Activated naive CD8-positive, alpha-beta T cell treated with anti-CD3 and anti-CD28 coated beads, Interleukin-2, amount 50 U/mL, for 24 hours (primary cell): ENCODE results near the gene EFHD2.
A peak's percentile ranks its signal among the peaks of the same experiment; 100 is the strongest.

Experiments
- ATAC-seq: fragments of 150-1000 bp; cut with Tn5 transposase; one replicate; pipeline ENCODE4 v1.10.0; 2021
- DNase-seq: peaks from one replicate; pipeline ENCODE4 v3.0.0; 2021
- H3K27ac Mint-ChIP-seq: one replicate; pipeline ENCODE4 v1.8.0; 2021; ENCODE audit warnings: mild to moderate bottlenecking, mixed read lengths
- H3K27me3 Mint-ChIP-seq: one replicate; pipeline ENCODE4 v1.8.0; 2021; ENCODE audit warnings: mixed read lengths
- H3K36me3 Mint-ChIP-seq: one replicate; pipeline ENCODE4 v1.8.0; 2021; ENCODE audit warnings: low read depth, mixed read lengths
- H3K4me1 Mint-ChIP-seq: one replicate; pipeline ENCODE4 v1.8.0; 2021; ENCODE audit warnings: mixed read lengths
- H3K4me3 Mint-ChIP-seq: one replicate; pipeline ENCODE4 v1.8.0; 2021; ENCODE audit warnings: mild to moderate bottlenecking, moderate library complexity, mixed read lengths
- H3K9me3 Mint-ChIP-seq: one replicate; pipeline ENCODE4 v1.8.0; 2021; ENCODE audit warnings: mixed read lengths

EFHD2 gene

DNA sequence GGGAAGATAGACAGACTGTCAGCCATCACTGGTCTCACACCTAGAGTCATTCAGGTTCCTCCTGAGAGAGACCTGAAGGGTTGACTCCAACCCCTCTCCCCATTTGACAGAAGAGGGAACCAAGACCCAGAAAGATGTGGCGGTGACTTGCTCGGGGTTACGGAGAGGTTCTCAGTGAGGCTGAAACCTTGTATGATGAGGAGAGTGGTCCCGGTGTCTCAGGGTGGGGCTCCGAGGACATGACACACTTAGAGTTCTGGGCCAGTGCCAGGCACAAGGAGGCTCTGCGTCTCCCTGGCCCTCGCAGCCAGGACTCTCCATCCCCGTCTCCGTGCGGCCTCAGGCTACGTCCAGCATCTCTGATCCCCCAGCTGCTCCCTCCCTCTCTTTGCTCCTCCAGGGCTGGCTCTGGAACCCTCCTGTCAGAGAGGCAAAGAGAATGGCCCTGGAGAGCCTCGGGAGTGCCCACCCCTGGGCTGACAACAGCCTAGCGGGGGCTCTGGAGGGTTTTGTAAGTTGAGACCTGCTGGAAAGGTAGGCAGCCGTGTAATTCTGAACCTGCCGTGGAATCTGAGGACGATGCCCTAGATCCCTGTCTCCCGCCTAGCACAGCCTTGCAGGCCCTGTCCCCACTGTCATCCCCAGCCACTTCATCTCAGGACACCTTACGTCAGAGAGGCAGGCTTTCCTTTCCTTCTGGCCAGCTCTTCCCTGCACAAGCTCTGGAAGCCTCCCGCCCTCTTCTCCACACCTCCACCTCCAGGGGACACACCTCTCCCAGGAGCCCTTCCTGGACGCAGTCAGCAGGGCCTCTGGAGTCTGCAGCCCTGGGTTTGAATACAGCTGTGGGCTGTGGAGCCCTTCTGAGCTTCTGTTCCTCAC, 4.1 kb downstream of the EFHD2 start:
- Mint-ChIP-seq H3K36me3 (peaks cover 23% of the 10 kb centered on the region), H3K27me3 (no peaks in the 10 kb centered on the region), H3K4me1 (peaks cover 68% of the 10 kb centered on the region), H3K9me3 (no peaks in the 10 kb centered on the region), H3K4me3 (no peak overlapping the region), H3K27ac (no peak overlapping the region)
- DNase-seq (no peak), ATAC-seq (no peak)

DNA sequence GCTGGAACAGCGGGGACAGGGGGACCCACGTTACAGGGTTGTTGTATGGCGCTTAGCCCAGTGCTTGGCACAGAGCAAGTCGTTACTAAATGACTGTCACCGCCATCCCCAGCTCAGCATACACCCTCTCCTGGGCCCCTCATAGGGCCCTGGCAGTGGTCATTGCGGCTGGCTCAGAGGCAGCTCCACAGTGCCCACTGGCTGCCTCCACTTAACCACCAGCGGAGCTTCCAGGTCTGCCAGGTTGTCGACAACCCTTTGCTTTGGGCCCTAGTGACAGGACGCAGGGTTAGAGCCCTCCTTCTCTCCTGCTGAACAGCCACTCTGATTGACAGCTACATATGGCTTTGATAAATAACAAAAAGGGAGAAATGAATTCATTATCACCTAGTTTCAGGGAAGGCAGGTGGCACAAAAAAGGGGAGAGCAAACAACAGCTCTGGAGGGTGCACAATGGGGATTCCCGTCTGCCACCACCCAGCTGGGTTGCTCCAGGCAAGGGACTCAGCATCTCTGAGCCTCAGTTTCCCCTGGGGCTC, 4.8 kb downstream of the EFHD2 start:
- Mint-ChIP-seq H3K4me3 (peak overlapping the region; percentile 6), H3K9me3 (no peaks in the 10 kb centered on the region), H3K27me3 (no peaks in the 10 kb centered on the region), H3K4me1 (peaks cover 69% of the 10 kb centered on the region), H3K27ac (no peak overlapping the region), H3K36me3 (peaks cover 23% of the 10 kb centered on the region)
- ATAC-seq (no peak), DNase-seq (no peak)

DNA sequence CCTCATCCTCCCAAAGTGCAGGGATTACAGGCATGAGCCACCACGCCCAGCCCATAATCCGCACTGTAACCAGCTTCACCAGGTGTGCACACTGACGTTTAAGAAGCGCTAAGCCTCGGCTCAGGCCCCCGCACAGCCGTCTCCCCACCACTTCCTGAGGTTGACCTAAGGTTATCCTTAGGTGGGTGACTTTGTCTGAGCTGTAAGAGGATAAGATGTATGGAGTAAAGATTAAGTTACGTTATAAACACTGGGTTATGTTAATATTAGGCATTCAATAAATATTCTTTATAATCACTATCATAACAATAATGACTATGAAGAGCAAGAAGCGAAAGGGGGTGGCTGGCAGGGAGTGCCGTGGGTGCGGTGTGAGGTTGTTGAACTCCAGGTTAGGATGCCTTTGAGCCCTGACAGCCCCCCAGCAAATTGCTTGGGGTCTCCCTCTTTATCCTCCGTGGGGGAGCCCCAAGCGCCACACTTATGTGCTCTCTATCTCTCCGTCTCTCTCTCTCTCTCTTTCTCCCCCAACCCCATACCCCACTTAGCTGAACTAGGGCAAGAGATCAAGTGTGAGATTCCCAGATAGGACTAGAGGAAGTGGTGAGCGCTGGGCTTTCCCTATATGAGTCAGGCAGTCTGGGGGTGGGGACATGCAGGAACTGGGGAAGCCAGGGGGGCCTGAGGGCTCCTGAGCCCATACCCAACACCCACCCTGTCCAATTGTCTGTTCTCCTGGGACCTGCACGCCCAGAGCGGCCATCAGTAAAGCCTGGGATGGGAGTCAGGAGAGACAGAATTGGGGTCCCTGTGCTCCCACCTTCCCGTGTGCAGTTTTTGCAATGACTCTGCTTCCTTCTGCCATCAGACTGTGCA, 7.6 kb downstream of the EFHD2 start:
- peak; percentile 57 for DNase-seq
- peak; percentile 67 for ATAC-seq
- peaks cover 64% of the 10 kb centered on the region for H3K4me1 Mint-ChIP-seq
- no peaks in the 10 kb centered on the region for H3K27me3 Mint-ChIP-seq
- H3K27ac Mint-ChIP-seq, result peak overlapping the region; percentile 80
- peaks cover 20% of the 10 kb centered on the region for H3K36me3 Mint-ChIP-seq
- no peaks in the 10 kb centered on the region for H3K9me3 Mint-ChIP-seq
- H3K4me3 Mint-ChIP-seq, result peak overlapping the region; percentile 61

DNA sequence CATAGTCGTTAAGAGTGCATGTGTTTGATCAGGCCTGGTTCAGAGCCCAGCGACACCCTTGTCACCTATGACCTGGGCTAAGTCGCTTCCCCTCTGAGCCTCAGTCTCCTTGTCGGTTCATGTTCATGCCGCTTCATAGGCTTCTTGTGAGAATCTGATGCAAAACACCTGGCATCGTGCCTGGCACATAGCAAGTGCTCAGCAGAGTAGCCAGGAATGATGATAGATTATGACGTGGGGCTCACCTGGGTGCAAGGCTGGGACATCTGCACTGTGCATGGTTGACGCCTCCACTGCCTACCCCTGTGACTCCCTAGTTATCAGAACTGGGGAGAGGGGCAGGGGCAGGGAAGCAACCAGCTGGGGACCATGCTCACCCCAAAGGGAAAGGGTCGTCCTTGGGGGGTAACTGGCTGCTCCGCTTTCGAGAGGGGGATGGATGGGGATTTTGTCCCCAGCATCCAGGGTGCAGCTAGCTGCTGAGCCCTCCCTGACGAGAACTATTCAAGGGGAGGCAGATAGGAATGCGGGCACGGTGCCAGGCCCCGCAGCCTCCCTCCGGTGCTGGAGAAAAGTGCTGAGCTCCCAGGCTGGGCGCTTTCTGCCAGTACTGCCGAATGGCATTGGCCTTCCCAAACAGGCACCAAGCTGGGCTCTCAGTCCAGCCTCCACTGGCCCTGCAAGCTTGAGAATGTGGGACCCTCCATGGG, 9.3 kb downstream of the EFHD2 start:
- H3K4me1 Mint-ChIP-seq, result peaks cover 52% of the 10 kb centered on the region
- no peaks in the 10 kb centered on the region for H3K9me3 Mint-ChIP-seq
- no peak for ATAC-seq
- peaks cover 17% of the 10 kb centered on the region for H3K36me3 Mint-ChIP-seq
- no peak overlapping the region for H3K4me3 Mint-ChIP-seq
- no peaks in the 10 kb centered on the region for H3K27me3 Mint-ChIP-seq
- no peak for DNase-seq
- no peak overlapping the region for H3K27ac Mint-ChIP-seq

DNA sequence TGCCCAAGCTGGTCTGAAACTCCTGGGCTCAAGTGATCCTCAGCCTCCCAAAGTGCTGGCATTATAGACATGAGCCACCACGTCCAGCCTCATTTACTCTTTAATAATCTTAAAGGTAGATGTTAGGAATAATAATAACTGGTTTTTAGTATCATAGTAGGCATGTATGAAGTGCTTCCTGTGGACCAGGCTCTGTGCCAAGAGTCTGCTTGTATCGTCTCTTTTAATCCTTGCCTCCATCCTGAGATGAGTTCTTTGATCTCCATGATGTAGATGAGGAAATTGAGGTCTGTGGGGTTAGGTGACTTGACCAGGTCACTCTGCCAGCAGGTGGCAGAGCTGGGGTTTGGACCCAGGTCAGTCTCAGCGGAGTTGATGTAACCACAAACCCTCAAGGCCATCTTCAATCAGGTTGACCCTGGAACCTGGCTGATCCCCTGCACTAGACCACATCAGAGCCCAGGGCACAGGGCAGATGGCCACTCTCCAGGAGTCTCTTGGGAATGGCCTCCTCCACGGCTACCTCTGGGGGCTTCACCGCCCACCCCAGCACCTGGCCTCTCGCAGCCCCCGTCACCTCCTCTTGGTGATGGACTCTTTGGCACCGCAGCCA, 11.3 kb downstream of the EFHD2 start:
- no peaks in the 10 kb centered on the region for H3K9me3 Mint-ChIP-seq
- peaks cover 6% of the 10 kb centered on the region for H3K36me3 Mint-ChIP-seq
- no peak for DNase-seq
- H3K4me1 Mint-ChIP-seq, result peaks cover 34% of the 10 kb centered on the region
- no peak overlapping the region for H3K27ac Mint-ChIP-seq
- no peak overlapping the region for H3K4me3 Mint-ChIP-seq
- H3K27me3 Mint-ChIP-seq, result no peaks in the 10 kb centered on the region
- no peak for ATAC-seq

DNA sequence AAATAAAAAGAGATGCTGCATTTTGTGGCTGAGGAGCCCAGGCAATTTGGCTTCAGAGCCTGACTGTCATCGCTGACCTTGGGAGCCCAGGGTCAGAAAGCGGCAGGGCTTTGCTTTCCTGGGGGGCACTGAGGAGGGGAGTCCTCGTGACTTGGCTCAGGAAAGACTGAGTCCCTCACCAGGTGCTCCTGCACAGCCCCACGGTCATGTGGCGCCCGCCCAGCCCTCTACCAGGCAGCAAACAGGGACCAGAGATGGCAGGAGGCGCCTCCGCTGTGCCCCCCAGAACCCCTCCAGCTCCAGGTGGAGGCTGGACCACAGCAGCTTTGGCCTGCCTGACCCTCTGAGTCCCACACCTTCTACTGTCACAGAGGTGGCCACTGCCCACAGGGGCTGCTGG, 13.2 kb downstream of the EFHD2 start:
- ATAC-seq, result no peak
- Mint-ChIP-seq H3K27ac (no peak overlapping the region), H3K27me3 (no peaks in the 10 kb centered on the region), H3K36me3 (peaks cover 2% of the 10 kb centered on the region), H3K4me1 (peaks cover 21% of the 10 kb centered on the region), H3K9me3 (no peaks in the 10 kb centered on the region), H3K4me3 (no peak overlapping the region)
- DNase-seq, result no peak

DNA sequence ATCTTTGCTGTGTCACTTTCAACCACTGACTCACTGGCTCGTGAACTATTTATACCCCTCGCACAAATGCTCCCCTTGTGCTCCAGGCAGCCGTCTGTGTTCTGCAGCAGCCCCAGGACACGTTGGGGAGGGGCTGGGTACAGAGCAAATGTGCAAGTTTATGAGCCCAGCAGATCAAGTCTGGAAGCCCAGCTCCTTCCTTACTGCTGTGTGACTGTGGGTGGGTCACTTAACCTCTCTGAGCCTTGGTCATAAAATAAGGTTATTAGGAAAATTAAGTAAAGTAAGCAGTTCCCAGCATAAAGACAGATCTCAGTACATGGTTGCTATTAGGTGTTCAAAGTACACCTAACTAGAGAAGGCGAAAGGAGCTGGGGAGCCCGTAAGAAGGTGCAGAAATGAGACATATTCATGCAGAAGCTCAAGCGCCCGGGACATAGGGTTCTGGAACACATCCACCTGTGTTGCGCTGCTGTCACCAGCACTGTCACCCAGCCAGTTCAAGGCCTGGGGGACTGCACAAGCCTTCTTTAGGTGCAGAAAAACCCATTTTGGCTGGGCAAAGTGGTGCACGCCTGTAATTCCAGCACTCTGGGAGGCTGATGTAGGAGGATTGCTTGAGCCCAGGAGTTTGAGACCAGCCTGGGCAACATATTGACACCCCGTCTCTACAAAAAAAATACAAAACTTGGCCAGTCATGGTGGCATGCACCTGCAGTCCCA, 13.8 kb downstream of the EFHD2 start:
- Mint-ChIP-seq H3K9me3 (no peaks in the 10 kb centered on the region), H3K27ac (no peak overlapping the region), H3K4me1 (peaks cover 17% of the 10 kb centered on the region), H3K36me3 (peaks cover 2% of the 10 kb centered on the region), H3K27me3 (no peaks in the 10 kb centered on the region), H3K4me3 (no peak overlapping the region)
- no peak for DNase-seq
- no peak for ATAC-seq

DNA sequence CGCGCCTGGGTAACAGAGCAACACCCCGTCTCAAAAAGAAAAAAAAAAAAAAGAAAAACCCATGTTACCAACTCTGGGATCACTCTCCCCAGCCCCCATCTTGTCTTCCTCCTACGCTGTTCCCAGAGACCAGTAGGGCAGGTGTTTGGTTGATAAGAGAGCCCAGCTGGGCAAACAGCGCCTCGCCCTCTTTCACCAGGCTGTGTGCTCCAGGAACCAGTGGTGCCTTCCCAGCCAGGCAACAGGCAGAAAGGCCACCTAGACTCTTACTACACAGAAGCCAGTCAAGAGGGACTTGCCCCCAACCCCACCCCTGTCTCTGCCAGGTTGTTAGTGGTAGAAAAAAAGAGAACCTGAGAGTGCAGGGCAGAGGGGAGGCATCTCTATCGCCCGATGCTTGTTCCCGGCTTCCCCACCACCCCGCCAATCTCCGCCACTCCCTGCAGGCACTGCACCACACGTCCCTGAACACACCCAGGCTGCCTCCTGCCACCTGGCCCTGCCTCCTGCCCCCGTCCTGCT, 14.5 kb downstream of the EFHD2 start:
- Mint-ChIP-seq H3K4me1 (peaks cover 14% of the 10 kb centered on the region), H3K36me3 (peaks cover 2% of the 10 kb centered on the region), H3K27ac (no peak overlapping the region), H3K27me3 (no peaks in the 10 kb centered on the region), H3K9me3 (no peaks in the 10 kb centered on the region), H3K4me3 (no peak overlapping the region)
- no peak for ATAC-seq
- DNase-seq, result no peak

DNA sequence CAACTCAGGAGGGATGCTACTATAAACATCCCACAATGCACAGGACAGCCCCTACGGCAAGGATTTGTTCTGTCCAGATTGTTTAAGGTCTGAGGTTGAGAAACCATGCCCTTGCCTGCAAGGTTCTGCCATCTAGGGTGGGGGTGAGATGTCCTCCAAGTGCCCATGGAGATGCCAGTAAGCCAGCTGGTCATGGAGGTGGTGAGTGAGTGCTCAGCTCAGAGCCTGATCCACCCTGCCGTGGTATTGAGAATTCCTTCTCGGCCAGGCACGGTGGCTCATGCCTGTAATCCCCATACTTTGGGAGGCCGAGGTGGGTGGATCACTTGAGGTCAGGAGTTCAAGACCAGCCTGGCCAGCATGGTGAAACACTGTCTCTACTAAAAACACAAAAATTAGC, 15.3 kb downstream of the EFHD2 start:
- Mint-ChIP-seq H3K36me3 (peaks cover 2% of the 10 kb centered on the region), H3K27me3 (no peaks in the 10 kb centered on the region), H3K4me1 (peaks cover 9% of the 10 kb centered on the region), H3K4me3 (no peak overlapping the region), H3K9me3 (no peaks in the 10 kb centered on the region), H3K27ac (no peak overlapping the region)
- ATAC-seq (no peak), DNase-seq (no peak)

DNA sequence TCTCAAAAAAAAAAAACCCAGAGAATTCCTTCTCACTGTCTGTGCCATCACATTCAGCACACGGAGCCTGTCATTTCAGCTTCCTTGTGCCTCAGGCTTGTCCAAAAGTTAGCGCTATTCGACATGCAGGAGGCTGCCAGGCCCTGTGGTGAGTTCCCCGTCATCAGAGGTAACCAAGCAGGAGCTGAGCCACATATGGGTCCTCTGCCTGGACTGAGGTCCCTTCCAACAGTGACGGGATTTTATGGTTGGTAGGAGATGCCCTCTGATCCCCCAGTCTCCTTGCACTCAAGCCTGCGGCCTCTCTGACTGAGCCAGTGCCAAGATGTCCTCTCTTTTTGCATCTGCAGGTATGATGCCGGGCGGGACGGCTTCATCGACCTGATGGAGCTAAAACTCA, 15.8 kb downstream of the EFHD2 start:
- DNase-seq (no peak), ATAC-seq (no peak)
- Mint-ChIP-seq H3K9me3 (no peaks in the 10 kb centered on the region), H3K27ac (no peak overlapping the region), H3K27me3 (no peaks in the 10 kb centered on the region), H3K4me3 (no peak overlapping the region), H3K36me3 (peaks cover 4% of the 10 kb centered on the region), H3K4me1 (peaks cover 9% of the 10 kb centered on the region)

DNA sequence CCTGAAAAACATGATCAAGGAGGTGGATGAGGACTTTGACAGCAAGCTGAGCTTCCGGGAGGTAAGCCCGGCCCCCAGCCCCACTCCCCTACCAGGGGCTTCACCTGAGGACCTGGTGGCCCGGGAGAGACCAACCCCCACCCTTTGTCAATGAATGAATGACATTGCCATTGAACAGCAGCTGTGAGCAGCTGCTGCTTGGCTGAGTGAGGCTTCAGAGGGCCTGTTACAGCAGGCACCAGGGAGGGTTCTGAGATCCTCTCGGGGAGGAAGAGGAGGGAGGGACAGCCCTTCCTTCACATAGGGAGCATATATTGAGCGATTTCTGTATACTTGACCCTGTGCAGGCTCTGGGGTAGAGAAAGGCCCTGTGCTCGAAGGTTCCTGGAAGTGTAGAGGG, 16.3 kb downstream of the EFHD2 start:
- ATAC-seq, result no peak
- Mint-ChIP-seq H3K36me3 (peaks cover 3% of the 10 kb centered on the region), H3K4me3 (no peak overlapping the region), H3K4me1 (peaks cover 7% of the 10 kb centered on the region), H3K27me3 (no peaks in the 10 kb centered on the region), H3K9me3 (no peaks in the 10 kb centered on the region), H3K27ac (peak overlapping the region; percentile 68)
- no peak for DNase-seq

DNA sequence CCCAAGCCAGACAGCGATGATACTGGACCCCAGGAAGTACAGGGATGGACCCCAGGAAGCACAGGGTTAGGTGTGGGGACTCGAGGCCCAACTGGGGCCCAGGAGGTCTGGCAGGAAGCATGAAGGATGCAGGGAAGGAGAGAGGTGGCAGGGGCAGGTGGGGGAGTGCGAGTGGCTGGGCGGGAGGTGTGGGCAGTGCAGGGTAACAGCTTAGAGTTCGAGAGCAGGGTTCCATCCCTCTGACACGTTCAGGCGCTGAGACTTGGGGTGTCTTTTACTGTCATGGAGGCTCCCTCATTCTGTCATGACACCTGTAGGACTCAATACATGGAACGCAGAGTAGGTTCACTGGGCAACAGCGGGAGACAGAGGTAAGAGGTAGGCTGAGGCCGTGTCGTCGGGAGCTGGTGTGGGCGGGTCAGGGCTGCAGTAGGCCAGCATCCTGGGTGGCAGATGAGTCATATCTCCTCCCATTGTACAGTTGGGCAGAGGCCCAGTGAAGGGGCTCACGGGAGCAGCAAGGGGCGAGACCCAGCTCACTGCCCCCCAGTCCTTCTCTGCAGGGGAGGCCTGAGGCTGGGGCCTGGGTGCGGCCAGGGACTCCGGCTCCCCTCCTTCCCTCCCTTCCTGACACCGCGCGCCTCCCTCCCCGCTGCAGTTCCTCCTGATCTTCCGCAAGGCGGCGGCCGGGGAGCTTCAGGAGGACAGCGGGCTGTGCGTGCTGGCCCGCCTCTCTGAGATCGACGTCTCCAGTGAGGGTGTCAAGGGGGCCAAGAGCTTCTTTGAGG, 17.0 kb downstream of the EFHD2 start:
- Mint-ChIP-seq H3K36me3 (peaks cover 2% of the 10 kb centered on the region), H3K9me3 (no peaks in the 10 kb centered on the region), H3K4me1 (peaks cover 6% of the 10 kb centered on the region), H3K4me3 (no peak overlapping the region), H3K27ac (peak overlapping the region; percentile 68), H3K27me3 (no peaks in the 10 kb centered on the region)
- ATAC-seq (no peak), DNase-seq (no peak)

DNA sequence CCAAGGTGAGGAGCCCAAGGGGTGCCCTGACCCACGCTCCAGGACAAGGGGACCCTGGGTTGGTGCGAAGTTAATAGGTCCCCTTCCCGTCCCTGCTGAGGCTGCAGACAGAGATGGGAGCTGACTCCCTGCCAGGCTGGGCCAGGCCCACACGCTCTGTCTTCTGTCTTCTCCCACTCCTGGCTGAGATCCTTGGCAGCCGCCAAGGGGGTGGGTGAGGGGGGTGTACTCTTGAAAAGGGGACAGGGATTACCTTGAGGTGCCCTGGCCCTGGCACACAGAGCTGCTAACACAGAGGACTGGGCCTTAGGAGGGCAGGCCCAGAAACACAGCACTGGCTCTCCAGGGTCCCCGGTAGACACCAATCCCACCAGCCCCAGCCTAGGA, 17.6 kb downstream of the EFHD2 start:
- no peaks in the 10 kb centered on the region for H3K9me3 Mint-ChIP-seq
- H3K4me1 Mint-ChIP-seq, result peaks cover 6% of the 10 kb centered on the region
- no peaks in the 10 kb centered on the region for H3K27me3 Mint-ChIP-seq
- DNase-seq, result no peak
- peaks cover 2% of the 10 kb centered on the region for H3K36me3 Mint-ChIP-seq
- H3K27ac Mint-ChIP-seq, result no peak overlapping the region
- H3K4me3 Mint-ChIP-seq, result no peak overlapping the region
- no peak for ATAC-seq
